Measurements from ENCODE around the gene RBP5.

Gene RBP5

DNA sequence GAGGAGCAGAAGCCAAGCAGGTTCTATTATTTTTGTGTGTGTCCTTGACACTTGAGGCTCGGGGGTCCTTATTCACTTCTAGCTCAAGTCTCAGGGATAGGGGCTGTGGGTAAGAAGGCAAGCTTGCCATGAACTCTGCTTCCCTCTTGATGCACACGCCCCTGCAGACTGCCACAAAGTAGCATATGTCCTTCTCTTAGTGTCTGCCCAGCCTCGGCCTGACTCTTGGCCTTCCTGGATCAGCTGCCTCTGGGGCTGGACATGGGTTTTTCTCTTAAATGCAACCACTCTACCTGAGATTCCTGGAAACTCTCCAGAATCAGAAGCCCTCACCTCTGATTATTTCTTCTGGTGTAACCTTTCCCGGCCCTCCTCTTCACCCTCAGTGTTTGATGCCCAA lies 32.6 kb upstream of the RBP5 start:
- no peaks in the 10 kb centered on the region for H3K79me2 ChIP-seq (ENCODE audit: low read length)
- no peaks in the 10 kb centered on the region for H3K4me1 ChIP-seq (ENCODE audit: low read length)
- H3K9me3 ChIP-seq (ENCODE audit: insufficient read depth, low read length): no peaks in the 10 kb centered on the region
- H4K20me1 ChIP-seq (ENCODE audit: insufficient read depth, low read length): no peaks in the 10 kb centered on the region
- no peak overlapping the region for H3K4me2 ChIP-seq (ENCODE audit: low read length)
- H2AFZ ChIP-seq (ENCODE audit: low read depth, low read length): no peak overlapping the region
- no peaks in the 10 kb centered on the region for H3K36me3 ChIP-seq (replicated peaks; ENCODE audit: low read depth, low read length)
- TF ChIP-seq, protein P1, sequence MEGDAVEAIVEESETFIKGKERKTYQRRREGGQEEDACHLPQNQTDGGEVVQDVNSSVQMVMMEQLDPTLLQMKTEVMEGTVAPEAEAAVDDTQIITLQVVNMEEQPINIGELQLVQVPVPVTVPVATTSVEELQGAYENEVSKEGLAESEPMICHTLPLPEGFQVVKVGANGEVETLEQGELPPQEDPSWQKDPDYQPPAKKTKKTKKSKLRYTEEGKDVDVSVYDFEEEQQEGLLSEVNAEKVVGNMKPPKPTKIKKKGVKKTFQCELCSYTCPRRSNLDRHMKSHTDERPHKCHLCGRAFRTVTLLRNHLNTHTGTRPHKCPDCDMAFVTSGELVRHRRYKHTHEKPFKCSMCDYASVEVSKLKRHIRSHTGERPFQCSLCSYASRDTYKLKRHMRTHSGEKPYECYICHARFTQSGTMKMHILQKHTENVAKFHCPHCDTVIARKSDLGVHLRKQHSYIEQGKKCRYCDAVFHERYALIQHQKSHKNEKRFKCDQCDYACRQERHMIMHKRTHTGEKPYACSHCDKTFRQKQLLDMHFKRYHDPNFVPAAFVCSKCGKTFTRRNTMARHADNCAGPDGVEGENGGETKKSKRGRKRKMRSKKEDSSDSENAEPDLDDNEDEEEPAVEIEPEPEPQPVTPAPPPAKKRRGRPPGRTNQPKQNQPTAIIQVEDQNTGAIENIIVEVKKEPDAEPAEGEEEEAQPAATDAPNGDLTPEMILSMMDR (IDR thresholded peaks at IDR 0.05; ENCODE audit: low read depth, low read length): no peak
- no peak for TF ChIP-seq EZH2phosphoT487 (IDR thresholded peaks at IDR 0.05; ENCODE audit: low read depth)
- H3K27me3 ChIP-seq (ENCODE audit: low read depth, low read length): no peaks in the 10 kb centered on the region
- H3K27ac ChIP-seq (ENCODE audit: low read length): no peak overlapping the region
- H3K9ac ChIP-seq (ENCODE audit: low read length): no peak overlapping the region
- H3K4me3 ChIP-seq (ENCODE audit: low read length): no peak overlapping the region

DNA sequence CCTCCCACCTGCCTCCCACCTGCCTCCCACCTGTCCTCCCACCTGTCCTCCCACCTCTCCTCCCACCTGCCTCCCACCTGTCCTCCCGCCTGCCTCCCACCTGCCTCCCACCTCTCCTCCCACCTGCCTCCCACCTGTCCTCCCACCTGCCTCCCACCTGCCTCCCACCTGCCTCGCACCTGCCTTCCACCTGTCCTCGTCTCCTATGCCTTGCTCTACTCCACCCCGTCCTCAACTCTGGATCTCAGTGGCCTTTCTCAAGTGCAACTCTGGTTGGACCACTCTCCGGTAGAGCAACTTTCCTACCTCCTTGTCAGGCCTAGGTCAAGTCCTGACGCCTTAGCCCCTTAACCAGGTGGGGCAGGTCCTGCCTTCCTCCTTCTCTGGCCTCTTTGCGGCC lies 31.5 kb upstream of the RBP5 start:
- no peak overlapping the region for H3K4me3 ChIP-seq (ENCODE audit: low read length)

DNA sequence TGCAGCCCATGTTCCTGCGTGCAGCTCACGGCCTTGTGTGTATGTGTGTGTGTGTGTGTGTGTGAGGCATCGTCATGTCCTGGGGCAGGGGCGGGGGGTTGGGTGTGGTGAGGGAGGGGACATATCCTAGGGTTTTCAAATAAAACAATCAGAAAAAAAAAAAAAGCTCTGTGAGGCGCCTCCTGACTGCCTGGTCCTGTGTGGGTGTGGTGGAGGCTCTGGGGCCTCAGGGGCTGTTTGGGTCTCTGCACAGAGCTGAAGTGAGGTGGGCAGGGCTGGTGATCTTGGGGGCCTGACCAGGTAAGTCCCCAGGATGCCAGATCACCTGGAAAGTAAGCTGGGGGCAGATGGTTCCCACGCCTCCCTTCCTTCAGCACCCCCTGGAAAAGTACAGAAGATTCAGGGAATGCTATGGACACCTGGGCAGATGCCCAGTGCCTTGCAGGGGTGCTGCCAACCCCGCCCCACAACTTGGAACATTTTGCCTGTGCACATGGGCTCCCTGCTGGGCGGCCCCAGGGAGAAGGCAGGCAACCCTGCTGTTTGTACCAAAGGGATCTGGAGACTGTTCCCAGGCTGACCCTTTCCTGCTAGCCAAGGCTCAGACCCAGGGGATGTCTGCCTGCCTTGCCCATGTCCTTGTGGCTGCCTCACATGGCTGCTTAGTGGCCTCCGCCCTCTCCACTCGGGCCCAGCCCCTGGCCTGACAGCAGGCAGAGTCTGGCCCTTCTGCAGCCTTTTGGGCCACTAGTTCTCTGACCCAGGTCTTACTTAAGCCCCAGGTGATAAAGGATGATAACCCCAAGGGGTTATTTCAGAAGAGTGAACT lies 30.3 kb upstream of the RBP5 start:
- Histone ChIP-seq H4K20me1 (ENCODE audit: insufficient read depth, low read length) (no peaks in the 10 kb centered on the region), H3K4me3 (ENCODE audit: low read length) (no peak overlapping the region), H3K4me2 (ENCODE audit: low read length) (no peak overlapping the region), H3K9me3 (ENCODE audit: insufficient read depth, low read length) (no peaks in the 10 kb centered on the region), H3K79me2 (ENCODE audit: low read length) (no peaks in the 10 kb centered on the region), H3K4me1 (ENCODE audit: low read length) (no peaks in the 10 kb centered on the region), H2AFZ (ENCODE audit: low read depth, low read length) (no peak overlapping the region), H3K36me3 (replicated peaks; ENCODE audit: low read depth, low read length) (no peaks in the 10 kb centered on the region), H3K27me3 (ENCODE audit: low read depth, low read length) (no peaks in the 10 kb centered on the region), H3K9ac (ENCODE audit: low read length) (no peak overlapping the region), H3K27ac (ENCODE audit: low read length) (no peak overlapping the region)
- TF ChIP-seq, protein P1 (IDR thresholded peaks at IDR 0.05; ENCODE audit: low read depth, low read length): no peak
- TF ChIP-seq EZH2phosphoT487 (IDR thresholded peaks at IDR 0.05; ENCODE audit: low read depth): no peak

More for the DNA sequence above, 31.5 kb upstream of the RBP5 start:
- TF ChIP-seq, protein P1 (IDR thresholded peaks at IDR 0.05; ENCODE audit: low read depth, low read length): no peak
- Histone ChIP-seq H3K9ac (ENCODE audit: low read length) (no peak overlapping the region), H4K20me1 (ENCODE audit: insufficient read depth, low read length) (no peaks in the 10 kb centered on the region), H3K4me1 (ENCODE audit: low read length) (no peaks in the 10 kb centered on the region), H3K4me2 (ENCODE audit: low read length) (no peak overlapping the region), H3K36me3 (replicated peaks; ENCODE audit: low read depth, low read length) (no peaks in the 10 kb centered on the region), H3K79me2 (ENCODE audit: low read length) (no peaks in the 10 kb centered on the region), H3K27me3 (ENCODE audit: low read depth, low read length) (no peaks in the 10 kb centered on the region), H2AFZ (ENCODE audit: low read depth, low read length) (no peak overlapping the region), H3K27ac (ENCODE audit: low read length) (no peak overlapping the region), H3K9me3 (ENCODE audit: insufficient read depth, low read length) (no peaks in the 10 kb centered on the region)

DNA sequence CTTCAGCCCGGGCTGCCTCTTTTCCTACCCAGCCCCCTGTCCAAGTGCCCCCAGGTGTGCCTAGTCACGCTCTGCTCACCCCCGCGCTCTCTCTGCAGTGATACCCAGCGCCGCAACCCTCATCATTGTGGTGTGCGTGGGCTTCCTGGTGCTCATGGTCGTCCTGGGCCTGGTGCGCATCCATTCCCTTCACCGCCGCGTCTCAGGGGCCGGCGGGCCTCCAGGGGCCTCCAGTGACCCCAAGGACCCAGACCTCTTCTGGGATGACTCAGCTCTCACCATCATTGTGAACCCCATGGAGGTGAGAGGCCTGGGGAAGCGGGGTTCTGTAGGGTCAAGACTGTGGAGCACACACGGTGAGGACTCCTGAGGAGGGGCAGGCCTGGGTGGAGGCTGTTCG lies 28.7 kb upstream of the RBP5 start:
- Histone ChIP-seq H3K4me3 (ENCODE audit: low read length) (no peak overlapping the region), H3K9me3 (ENCODE audit: insufficient read depth, low read length) (no peaks in the 10 kb centered on the region), H3K27ac (ENCODE audit: low read length) (no peak overlapping the region), H3K36me3 (replicated peaks; ENCODE audit: low read depth, low read length) (no peaks in the 10 kb centered on the region), H2AFZ (ENCODE audit: low read depth, low read length) (no peak overlapping the region), H3K4me2 (ENCODE audit: low read length) (no peak overlapping the region), H3K79me2 (ENCODE audit: low read length) (no peaks in the 10 kb centered on the region), H3K4me1 (ENCODE audit: low read length) (no peaks in the 10 kb centered on the region), H3K9ac (ENCODE audit: low read length) (no peak overlapping the region), H4K20me1 (ENCODE audit: insufficient read depth, low read length) (no peaks in the 10 kb centered on the region), H3K27me3 (ENCODE audit: low read depth, low read length) (no peaks in the 10 kb centered on the region)
- TF ChIP-seq, protein P1 (IDR thresholded peaks at IDR 0.05; ENCODE audit: low read depth, low read length): no peak
